Astrocyte (in vitro differentiated cells and primary cell): ENCODE data around the gene SGMS2. TPM values are rescaled to one million over a fixed set of nuclear protein-coding genes. Genes with fewer than 3 reads are reported as not detected.

Experiments
- DNase-seq: peaks from one replicate; pipeline ENCODE4 v3.0.0-alpha.2; 2010; ENCODE audit warnings: low read depth
- FAIRE-seq: peaks from 2 replicates; lab custom pipeline; 2011; peaks lifted over from hg19 to GRCh38; lab: Jason Lieb, UNC
- H2AFZ ChIP-seq: 2 replicates; pipeline ENCODE4 v1.6.0; 2012; ENCODE audit warnings: low read depth, low read length, inconsistent platforms
- H3K27ac ChIP-seq: 2 replicates; pipeline ENCODE4 v1.5.1; 2011; ENCODE audit warnings: low read depth, low read length, inconsistent platforms
- H3K27me3 ChIP-seq: 2 replicates; pipeline ENCODE4 v1.6.0; 2011; ENCODE audit warnings: low read length, inconsistent platforms; ENCODE audit not compliant: insufficient read depth
- H3K36me3 ChIP-seq: 2 replicates; pipeline ENCODE4 v1.5.1; 2011; ENCODE audit warnings: low read length, inconsistent platforms; ENCODE audit not compliant: insufficient read depth
- H3K4me1 ChIP-seq: 2 replicates; pipeline ENCODE4 v1.5.1; 2011; ENCODE audit warnings: low read length, inconsistent platforms; ENCODE audit not compliant: insufficient read depth
- H3K4me2 ChIP-seq: 2 replicates; pipeline ENCODE4 v1.6.0; 2012; ENCODE audit warnings: low read length, inconsistent platforms
- H3K4me3 ChIP-seq: 2 replicates; pipeline ENCODE4 v1.5.1; 2011; ENCODE audit warnings: low read depth, mild to moderate bottlenecking, low read length, inconsistent platforms; ENCODE audit not compliant: insufficient read depth
- H3K79me2 ChIP-seq: 2 replicates; pipeline ENCODE4 v1.6.0; 2012; ENCODE audit warnings: mild to moderate bottlenecking, low read length, inconsistent platforms; ENCODE audit not compliant: insufficient read depth
- H3K9ac ChIP-seq: 2 replicates; pipeline ENCODE4 v1.6.0; 2012; ENCODE audit warnings: mild to moderate bottlenecking, low read length, inconsistent platforms
- H3K9me3 ChIP-seq: 2 replicates; pipeline ENCODE4 v1.5.1; 2012; ENCODE audit warnings: low read depth, mild to moderate bottlenecking, low read length, inconsistent platforms; ENCODE audit not compliant: insufficient read depth
- H4K20me1 ChIP-seq: 2 replicates; pipeline ENCODE4 v1.6.0; 2012; ENCODE audit warnings: low read length, inconsistent platforms; ENCODE audit not compliant: insufficient read depth
- H3K27ac Mint-ChIP-seq: one replicate; pipeline ENCODE4 v1.8.0; 2021; ENCODE audit warnings: mild to moderate bottlenecking, mixed read lengths; ENCODE audit not compliant: unreplicated experiment
- H3K27me3 Mint-ChIP-seq: one replicate; pipeline ENCODE4 v1.8.0; 2021; ENCODE audit warnings: low read depth, mixed read lengths; ENCODE audit not compliant: unreplicated experiment
- H3K36me3 Mint-ChIP-seq: one replicate; pipeline ENCODE4 v1.8.0; 2021; ENCODE audit warnings: low read depth, mixed read lengths; ENCODE audit not compliant: unreplicated experiment
- H3K4me1 Mint-ChIP-seq: one replicate; pipeline ENCODE4 v1.8.0; 2021; ENCODE audit warnings: low read depth, mixed read lengths; ENCODE audit not compliant: unreplicated experiment
- H3K4me3 Mint-ChIP-seq: one replicate; pipeline ENCODE4 v1.8.0; 2021; ENCODE audit warnings: mild to moderate bottlenecking, moderate library complexity, mixed read lengths; ENCODE audit not compliant: unreplicated experiment
- H3K9me3 Mint-ChIP-seq: one replicate; pipeline ENCODE4 v1.8.0; 2021; ENCODE audit warnings: mild to moderate bottlenecking, mixed read lengths; ENCODE audit not compliant: unreplicated experiment
- EZH2 ChIP-seq: IDR thresholded peaks from 2 replicates; pipeline ENCODE4 v1.6.1; 2012; ENCODE audit warnings: mild to moderate bottlenecking, low read length, inconsistent platforms; ENCODE audit not compliant: insufficient read depth
- total RNA-seq: library from RNA; stranded (reverse); gene quantifications from 2 replicates; pipeline ENCODE4 v1.2.1, GENCODE V29; 2021
- TF ChIP-seq, protein P1 (sequence below): IDR thresholded peaks from 2 replicates; pipeline ENCODE4 v1.5.1; 2011; ENCODE audit warnings: low read depth, mild to moderate bottlenecking, inconsistent platforms, low read length, moderate library complexity; ENCODE audit not compliant: insufficient read depth

Gene SGMS2
- total RNA-seq, 1 donor from 2014 or later: 48.1 TPM

DNA sequence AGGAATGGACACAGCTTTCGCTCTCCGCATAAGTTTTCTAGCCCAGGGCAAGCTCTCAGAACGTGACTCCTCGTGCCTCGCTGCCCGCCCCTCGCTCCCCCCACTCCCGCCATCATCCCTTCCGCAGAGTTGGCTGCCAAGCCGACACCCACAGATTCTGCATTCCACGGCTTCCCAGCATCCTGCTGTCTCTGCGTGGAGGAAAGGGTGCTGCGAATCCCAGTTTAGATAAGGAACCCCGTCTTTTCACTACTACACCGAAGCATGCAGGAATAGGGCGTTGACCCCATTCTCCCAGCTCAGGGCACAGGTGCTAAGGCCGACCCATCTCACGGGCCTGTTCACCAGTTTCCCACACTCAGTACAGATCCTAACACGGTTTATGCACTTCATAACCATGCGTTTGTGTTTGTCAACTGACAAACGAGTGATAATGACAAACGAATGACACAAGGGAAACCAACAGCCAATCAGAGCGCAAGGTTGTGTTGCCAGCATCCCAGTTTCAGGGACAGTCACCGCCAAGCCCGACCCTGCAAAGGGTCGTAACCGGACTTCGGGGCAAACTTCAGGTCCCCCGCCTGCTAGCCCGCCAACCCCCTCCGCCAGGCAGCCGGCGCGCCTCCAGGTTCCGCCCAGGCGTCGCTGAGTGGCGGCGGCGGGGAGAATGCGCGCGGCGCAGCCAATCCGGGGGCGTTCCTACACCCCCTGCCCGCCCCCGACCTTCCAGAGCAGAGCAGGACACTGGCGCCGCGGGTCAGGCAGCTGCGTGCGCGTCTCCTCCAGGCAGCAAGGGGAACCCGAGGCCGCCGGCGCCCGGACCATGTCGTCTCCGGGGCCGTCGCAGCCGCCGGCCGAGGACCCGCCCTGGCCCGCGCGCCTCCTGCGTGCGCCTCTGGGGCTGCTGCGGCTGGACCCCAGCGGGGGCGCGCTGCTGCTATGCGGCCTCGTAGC is 106.4 kb downstream of the SGMS2 start, which contains the start of gene CYP2U1:
Gene CYP2U1 (plus strand): TSS at position 729 of the 954 bp plus-strand sequence. CDS start 95 bp downstream, at position 824.
- Histone ChIP-seq H3K36me3 (no peaks in the 10 kb centered on the region), H4K20me1 (no peaks in the 10 kb centered on the region), H3K9ac (peak within 1 kb of the TSS; percentile 80), H3K4me1 (peaks cover 11% of the 10 kb centered on the region), H2AFZ (peak within 1 kb of the TSS; percentile 100), H3K4me3 (peak within 1 kb of the TSS; percentile 85), H3K79me2 (no peaks in the 10 kb centered on the region), H3K4me2 (peak within 1 kb of the TSS; percentile 100), H3K9me3 (no peaks in the 10 kb centered on the region), H3K27me3 (no peaks in the 10 kb centered on the region), H3K27ac (peak within 1 kb of the TSS; percentile 10)
- peak; percentile 57 for DNase-seq
- H3K27me3 Mint-ChIP-seq: peaks cover 7% of the 10 kb centered on the region
- H3K4me1 Mint-ChIP-seq: no peaks in the 10 kb centered on the region
- FAIRE-seq: no peak
- no peaks in the 10 kb centered on the region for H3K9me3 Mint-ChIP-seq
- no peak for TF ChIP-seq EZH2
- TF ChIP-seq, protein P1, sequence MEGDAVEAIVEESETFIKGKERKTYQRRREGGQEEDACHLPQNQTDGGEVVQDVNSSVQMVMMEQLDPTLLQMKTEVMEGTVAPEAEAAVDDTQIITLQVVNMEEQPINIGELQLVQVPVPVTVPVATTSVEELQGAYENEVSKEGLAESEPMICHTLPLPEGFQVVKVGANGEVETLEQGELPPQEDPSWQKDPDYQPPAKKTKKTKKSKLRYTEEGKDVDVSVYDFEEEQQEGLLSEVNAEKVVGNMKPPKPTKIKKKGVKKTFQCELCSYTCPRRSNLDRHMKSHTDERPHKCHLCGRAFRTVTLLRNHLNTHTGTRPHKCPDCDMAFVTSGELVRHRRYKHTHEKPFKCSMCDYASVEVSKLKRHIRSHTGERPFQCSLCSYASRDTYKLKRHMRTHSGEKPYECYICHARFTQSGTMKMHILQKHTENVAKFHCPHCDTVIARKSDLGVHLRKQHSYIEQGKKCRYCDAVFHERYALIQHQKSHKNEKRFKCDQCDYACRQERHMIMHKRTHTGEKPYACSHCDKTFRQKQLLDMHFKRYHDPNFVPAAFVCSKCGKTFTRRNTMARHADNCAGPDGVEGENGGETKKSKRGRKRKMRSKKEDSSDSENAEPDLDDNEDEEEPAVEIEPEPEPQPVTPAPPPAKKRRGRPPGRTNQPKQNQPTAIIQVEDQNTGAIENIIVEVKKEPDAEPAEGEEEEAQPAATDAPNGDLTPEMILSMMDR: no peak
- peak within 1 kb of the TSS; percentile 82 for H3K4me3 Mint-ChIP-seq
- no peak within 1 kb of the TSS for H3K27ac Mint-ChIP-seq
- no peaks in the 10 kb centered on the region for H3K36me3 Mint-ChIP-seq

DNA sequence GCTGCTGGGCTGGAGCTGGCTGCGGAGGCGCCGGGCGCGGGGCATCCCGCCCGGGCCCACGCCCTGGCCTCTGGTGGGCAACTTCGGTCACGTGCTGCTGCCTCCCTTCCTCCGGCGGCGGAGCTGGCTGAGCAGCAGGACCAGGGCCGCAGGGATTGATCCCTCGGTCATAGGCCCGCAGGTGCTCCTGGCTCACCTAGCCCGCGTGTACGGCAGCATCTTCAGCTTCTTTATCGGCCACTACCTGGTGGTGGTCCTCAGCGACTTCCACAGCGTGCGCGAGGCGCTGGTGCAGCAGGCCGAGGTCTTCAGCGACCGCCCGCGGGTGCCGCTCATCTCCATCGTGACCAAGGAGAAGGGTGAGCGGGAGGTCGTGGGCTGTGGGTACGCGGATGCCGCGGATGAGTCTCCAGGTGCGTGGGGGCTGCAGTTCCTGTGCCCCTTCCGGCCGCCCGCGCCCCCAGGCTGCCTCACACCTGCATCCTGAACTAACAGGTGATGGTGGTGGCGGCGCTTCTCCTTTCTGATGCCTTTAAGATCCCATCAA is 107.1 kb downstream of the SGMS2 start:
- H3K36me3 ChIP-seq: no peaks in the 10 kb centered on the region

DNA sequence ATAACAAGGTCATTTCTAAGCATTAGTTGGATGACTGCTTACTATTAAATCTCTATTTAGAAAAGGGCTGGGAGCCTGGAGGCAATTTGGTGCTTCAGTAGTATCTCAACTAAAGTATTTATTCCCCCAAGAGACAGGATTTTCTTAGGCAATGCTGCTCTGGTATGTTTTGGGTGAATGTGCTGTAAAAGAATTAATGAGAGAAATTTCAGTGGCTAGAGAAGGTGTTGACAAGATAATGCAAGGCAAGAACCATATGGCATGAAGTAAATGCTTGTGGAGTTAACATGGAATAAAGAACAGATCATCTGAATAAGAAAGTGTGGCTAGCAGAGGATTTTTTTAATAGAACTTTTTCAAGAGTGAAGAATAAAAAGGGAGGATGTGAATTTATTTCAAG is 110.5 kb downstream of the SGMS2 start:
- peaks cover 7% of the 10 kb centered on the region for H3K27me3 Mint-ChIP-seq
- Histone ChIP-seq H3K27ac (no peak overlapping the region), H3K36me3 (no peaks in the 10 kb centered on the region), H3K27me3 (no peaks in the 10 kb centered on the region), H4K20me1 (no peaks in the 10 kb centered on the region), H3K9ac (no peak overlapping the region), H3K79me2 (no peaks in the 10 kb centered on the region), H3K4me3 (no peak overlapping the region), H2AFZ (no peak overlapping the region), H3K4me1 (peaks cover 11% of the 10 kb centered on the region), H3K4me2 (no peak overlapping the region), H3K9me3 (no peaks in the 10 kb centered on the region)
- H3K4me1 Mint-ChIP-seq: peaks cover 8% of the 10 kb centered on the region
- TF ChIP-seq, protein P1: no peak
- TF ChIP-seq EZH2: no peak
- H3K36me3 Mint-ChIP-seq: no peaks in the 10 kb centered on the region
- no peak for FAIRE-seq
- no peak overlapping the region for H3K4me3 Mint-ChIP-seq
- H3K9me3 Mint-ChIP-seq: no peaks in the 10 kb centered on the region
- no peak for DNase-seq
- no peak overlapping the region for H3K27ac Mint-ChIP-seq

More for the DNA sequence above, 107.1 kb downstream of the SGMS2 start:
- DNase-seq (no peak), FAIRE-seq (no peak)
- Histone ChIP-seq H3K4me1 (peaks cover 11% of the 10 kb centered on the region), H3K27ac (no peak overlapping the region), H3K27me3 (no peaks in the 10 kb centered on the region), H4K20me1 (no peaks in the 10 kb centered on the region), H3K4me3 (peak overlapping the region; percentile 85), H2AFZ (peak overlapping the region; percentile 100), H3K9me3 (no peaks in the 10 kb centered on the region), H3K9ac (peak overlapping the region; percentile 80), H3K4me2 (peak overlapping the region; percentile 100), H3K79me2 (no peaks in the 10 kb centered on the region)
- TF ChIP-seq EZH2: no peak
- Mint-ChIP-seq H3K27ac (no peak overlapping the region), H3K9me3 (no peaks in the 10 kb centered on the region), H3K27me3 (peaks cover 7% of the 10 kb centered on the region), H3K4me3 (peak overlapping the region; percentile 82), H3K36me3 (no peaks in the 10 kb centered on the region), H3K4me1 (no peaks in the 10 kb centered on the region)
